ENCODE results near the gene CACNA1I. TPM values are rescaled to one million over a fixed set of nuclear protein-coding genes. Genes with fewer than 3 reads are reported as not detected.

Gene CACNA1I
- total RNA-seq, 2 donors from 2014 or later, result 0.69 to 1.0 TPM

DNA sequence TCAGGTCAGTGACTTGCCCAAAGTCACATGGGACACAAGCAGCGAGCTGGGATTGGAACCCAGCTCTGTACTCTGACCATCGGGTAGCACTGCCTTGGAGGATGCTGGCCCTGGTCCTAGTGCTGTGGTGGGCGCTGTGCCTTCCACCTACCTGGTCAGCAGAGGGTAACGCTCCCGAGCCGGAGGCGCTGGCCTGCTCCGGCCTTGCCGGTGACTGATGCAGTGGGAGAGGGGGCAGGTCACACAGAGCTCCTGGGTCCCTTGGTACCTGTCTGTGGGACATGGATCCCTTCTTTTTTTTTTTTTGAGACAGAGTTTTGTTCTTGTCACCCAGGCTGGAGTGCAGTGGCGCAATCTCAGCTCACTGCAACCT lies 43.0 kb downstream of the CACNA1I start:
- no peak for DNase-seq
- no peaks in the 10 kb centered on the region for H3K27me3 ChIP-seq
- intact Hi-C loops (cut with DNase I), result no loop called here
- TF ChIP-seq, protein P1, sequence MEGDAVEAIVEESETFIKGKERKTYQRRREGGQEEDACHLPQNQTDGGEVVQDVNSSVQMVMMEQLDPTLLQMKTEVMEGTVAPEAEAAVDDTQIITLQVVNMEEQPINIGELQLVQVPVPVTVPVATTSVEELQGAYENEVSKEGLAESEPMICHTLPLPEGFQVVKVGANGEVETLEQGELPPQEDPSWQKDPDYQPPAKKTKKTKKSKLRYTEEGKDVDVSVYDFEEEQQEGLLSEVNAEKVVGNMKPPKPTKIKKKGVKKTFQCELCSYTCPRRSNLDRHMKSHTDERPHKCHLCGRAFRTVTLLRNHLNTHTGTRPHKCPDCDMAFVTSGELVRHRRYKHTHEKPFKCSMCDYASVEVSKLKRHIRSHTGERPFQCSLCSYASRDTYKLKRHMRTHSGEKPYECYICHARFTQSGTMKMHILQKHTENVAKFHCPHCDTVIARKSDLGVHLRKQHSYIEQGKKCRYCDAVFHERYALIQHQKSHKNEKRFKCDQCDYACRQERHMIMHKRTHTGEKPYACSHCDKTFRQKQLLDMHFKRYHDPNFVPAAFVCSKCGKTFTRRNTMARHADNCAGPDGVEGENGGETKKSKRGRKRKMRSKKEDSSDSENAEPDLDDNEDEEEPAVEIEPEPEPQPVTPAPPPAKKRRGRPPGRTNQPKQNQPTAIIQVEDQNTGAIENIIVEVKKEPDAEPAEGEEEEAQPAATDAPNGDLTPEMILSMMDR (IDR thresholded peaks at IDR 0.05), result no peak
- H3K4me1 ChIP-seq, result no peaks in the 10 kb centered on the region
- no peak overlapping the region for H3K27ac ChIP-seq
- no peaks in the 10 kb centered on the region for H3K36me3 ChIP-seq
- H3K9ac ChIP-seq (ENCODE audit: low read depth in 2 of 2, low read length in 2 of 2), result no peak overlapping the region
- no peaks in the 10 kb centered on the region for H3K9me3 ChIP-seq
- no peak overlapping the region for H3K4me3 ChIP-seq

DNA sequence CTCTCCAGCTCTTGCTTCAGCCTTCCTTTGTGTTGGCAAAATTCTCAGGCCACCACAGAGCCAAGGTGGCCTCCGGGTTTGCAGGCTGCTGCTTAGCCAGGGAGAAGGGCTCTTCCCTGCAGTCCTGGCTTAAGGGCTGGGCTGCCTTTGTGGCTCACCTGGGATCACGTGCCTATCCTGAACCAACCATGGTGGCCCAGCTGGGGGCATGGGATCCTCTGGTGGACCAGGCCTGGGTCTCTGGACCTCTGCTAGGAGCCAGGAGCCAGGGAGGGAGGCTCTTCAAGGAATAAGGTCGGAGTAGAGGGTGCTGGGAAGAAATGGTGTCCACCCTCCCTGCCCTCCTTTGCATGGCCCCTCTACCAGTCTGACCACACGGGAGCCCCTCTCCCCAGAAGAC lies 43.9 kb downstream of the CACNA1I start:
- DNase-seq, result no peak
- TF ChIP-seq, protein P1 (IDR thresholded peaks at IDR 0.05), result no peak
- Histone ChIP-seq H3K4me1 (no peaks in the 10 kb centered on the region), H3K36me3 (no peaks in the 10 kb centered on the region), H3K27me3 (no peaks in the 10 kb centered on the region), H3K9ac (ENCODE audit: low read depth in 2 of 2, low read length in 2 of 2) (no peak overlapping the region), H3K27ac (no peak overlapping the region), H3K9me3 (no peaks in the 10 kb centered on the region), H3K4me3 (no peak overlapping the region)
- intact Hi-C loops (cut with DNase I), result no loop called here

DNA sequence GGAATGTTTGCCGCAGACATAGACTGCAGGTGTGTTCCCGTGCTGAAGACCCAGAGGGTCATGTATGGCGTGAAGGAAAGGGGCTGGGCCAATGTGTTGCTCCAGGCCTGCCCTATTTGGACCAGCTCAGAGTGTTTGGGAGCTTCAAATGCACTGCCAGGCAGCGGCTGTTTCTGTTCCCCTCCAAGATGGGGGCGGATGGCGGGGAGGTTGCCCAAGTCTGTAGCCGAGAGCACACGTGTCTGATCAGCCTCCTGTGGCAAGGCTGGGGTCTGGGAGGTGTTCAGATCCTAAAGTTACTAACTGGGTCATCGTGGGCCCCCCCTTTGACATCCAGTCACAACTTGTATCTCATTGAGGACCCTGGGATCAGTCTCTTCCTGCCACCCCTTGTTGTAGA lies 45.5 kb downstream of the CACNA1I start:
- Histone ChIP-seq H3K27ac (no peak overlapping the region), H3K9me3 (no peaks in the 10 kb centered on the region), H3K27me3 (no peaks in the 10 kb centered on the region), H3K4me1 (no peaks in the 10 kb centered on the region), H3K4me3 (no peak overlapping the region), H3K36me3 (no peaks in the 10 kb centered on the region), H3K9ac (ENCODE audit: low read depth in 2 of 2, low read length in 2 of 2) (no peak overlapping the region)
- intact Hi-C loops (cut with DNase I), result no loop called here
- TF ChIP-seq, protein P1 (IDR thresholded peaks at IDR 0.05), result no peak
- DNase-seq, result no peak

DNA sequence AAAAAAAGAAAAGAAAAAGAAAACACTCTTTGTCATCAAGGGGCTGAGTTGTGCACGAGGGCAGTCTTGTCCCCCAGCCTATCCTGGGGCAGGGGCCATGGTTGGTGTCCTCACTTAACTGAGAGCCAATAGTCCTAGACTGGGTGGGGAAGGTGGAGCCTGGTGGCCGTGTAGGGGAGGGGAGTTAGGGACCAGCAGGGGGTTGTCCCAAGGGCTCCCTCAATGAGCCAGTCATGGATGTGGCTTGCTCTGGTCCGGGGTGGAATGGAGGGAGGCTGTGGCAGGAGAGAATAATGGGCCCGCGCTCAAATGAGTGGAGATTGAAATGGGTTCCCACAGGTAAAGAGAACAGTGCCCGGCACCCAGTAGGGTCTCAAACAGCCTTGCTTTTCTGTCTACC lies 46.2 kb downstream of the CACNA1I start:
- Histone ChIP-seq H3K4me1 (no peaks in the 10 kb centered on the region), H3K9me3 (no peaks in the 10 kb centered on the region), H3K9ac (ENCODE audit: low read depth in 2 of 2, low read length in 2 of 2) (no peak overlapping the region), H3K27ac (no peak overlapping the region), H3K36me3 (no peaks in the 10 kb centered on the region), H3K4me3 (no peak overlapping the region), H3K27me3 (no peaks in the 10 kb centered on the region)
- intact Hi-C loops (cut with DNase I), result no loop called here
- no peak for DNase-seq
- TF ChIP-seq, protein P1 (IDR thresholded peaks at IDR 0.05), result no peak

DNA sequence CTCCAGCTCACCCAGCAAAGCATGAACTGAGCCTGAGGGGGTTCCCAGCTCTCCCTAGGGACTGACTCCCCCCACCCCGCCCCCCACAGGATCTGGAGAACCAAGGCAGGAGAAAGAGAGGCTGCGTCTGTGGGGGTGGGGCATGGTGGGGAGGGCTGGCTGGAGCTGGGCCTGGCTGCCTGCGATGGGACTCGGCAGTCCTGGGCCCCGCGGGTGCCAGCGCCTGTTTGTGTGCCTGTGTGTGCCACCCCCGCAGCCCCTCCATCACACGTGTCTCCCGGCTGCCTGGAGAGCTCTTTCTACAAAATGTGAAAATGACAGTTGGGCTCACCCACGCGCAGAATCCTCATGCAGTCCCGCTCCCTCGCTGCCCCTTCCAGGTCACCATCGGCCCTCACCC lies 46.8 kb downstream of the CACNA1I start:
- TF ChIP-seq, protein P1 (IDR thresholded peaks at IDR 0.05), result no peak
- Histone ChIP-seq H3K27me3 (no peaks in the 10 kb centered on the region), H3K27ac (no peak overlapping the region), H3K9me3 (no peaks in the 10 kb centered on the region), H3K4me1 (no peaks in the 10 kb centered on the region), H3K9ac (ENCODE audit: low read depth in 2 of 2, low read length in 2 of 2) (no peak overlapping the region), H3K4me3 (no peak overlapping the region), H3K36me3 (no peaks in the 10 kb centered on the region)
- no peak for DNase-seq
- intact Hi-C loops (cut with DNase I), result no loop called here
